RWPE1 (cell line): ENCODE results near the gene PRIMA1.

Experiments
- CTCF ChIA-PET: fragments of 350-600 bp; sonication (Branson Sonifier 250); formaldehyde crosslinking; extraction: SDS; loops from one replicate; lab custom pipeline; 2021; lab: Yijun Ruan, JAX
- POLR2A ChIA-PET: fragments of 400-600 bp; formaldehyde crosslinking; extraction: SDS; loops from one replicate; lab custom pipeline; 2020; ENCODE audit warnings: antibody characterized with exemption; ENCODE audit not compliant: low non-redundant PET; lab: Yijun Ruan, JAX
- DNase-seq: peaks from one replicate; pipeline ENCODE4 v3.0.0; 2012; ENCODE audit warnings: low spot score
- H3K27ac ChIP-seq: fragments of 450-650 bp; 2 replicates; pipeline ENCODE4 v1.5.1; 2017
- CTCF ChIP-seq: fragments of 450-650 bp; conservative IDR thresholded peaks from 2 replicates; pipeline ENCODE4 v1.5.1; 2017; ENCODE audit warnings: low read depth, mild to moderate bottlenecking

The PRIMA1 gene

GRCh38 chr14:93737634-93738033, 50.7 kb downstream of the PRIMA1 start:
- CTCF ChIA-PET = no interaction called here
- TF ChIP-seq CTCF = no peak
- POLR2A ChIA-PET = no interaction called here
- no peak overlapping the region for H3K27ac ChIP-seq
- DNase-seq = no peak

- no peak for TF ChIP-seq CTCF
- H3K27ac ChIP-seq = no peak overlapping the region
- ChIA-PET CTCF (no interaction called here), POLR2A (no interaction called here)
- no peak for DNase-seq
Measured at GRCh38 chr14:93736378-93737014, 51.8 kb downstream of the PRIMA1 start.

GRCh38 chr14:93735206-93735605, 53.1 kb downstream of the PRIMA1 start:
- TF ChIP-seq CTCF = no peak
- ChIA-PET CTCF (interaction anchor here (0.7 kb wide), 1 partner anchor 59 kb away, joined by 3 read pairs; no protein-coding TSS in a partner anchor), POLR2A (no interaction called here)
- no peak overlapping the region for H3K27ac ChIP-seq
- DNase-seq = no peak

GRCh38 chr14:93734086-93734822, 54.0 kb downstream of the PRIMA1 start:
- ChIA-PET POLR2A (no interaction called here), CTCF (interaction anchor here (0.7 kb wide), 1 partner anchor 60 kb away, joined by 3 read pairs; no protein-coding TSS in a partner anchor)
- DNase-seq = no peak
- no peak overlapping the region for H3K27ac ChIP-seq
- no peak for TF ChIP-seq CTCF

GRCh38 chr14:93733631-93734030, 54.7 kb downstream of the PRIMA1 start:
- CTCF ChIA-PET = no interaction called here
- H3K27ac ChIP-seq = no peak overlapping the region
- POLR2A ChIA-PET = no interaction called here
- DNase-seq = no peak
- TF ChIP-seq CTCF = no peak

GRCh38 chr14:93733231-93733630, 55.1 kb downstream of the PRIMA1 start:
- DNase-seq = no peak
- TF ChIP-seq CTCF = no peak
- no peak overlapping the region for H3K27ac ChIP-seq
- CTCF ChIA-PET = no interaction called here
- POLR2A ChIA-PET = no interaction called here
